ENCODE results near the gene NXPH3.

NXPH3 gene

DNA sequence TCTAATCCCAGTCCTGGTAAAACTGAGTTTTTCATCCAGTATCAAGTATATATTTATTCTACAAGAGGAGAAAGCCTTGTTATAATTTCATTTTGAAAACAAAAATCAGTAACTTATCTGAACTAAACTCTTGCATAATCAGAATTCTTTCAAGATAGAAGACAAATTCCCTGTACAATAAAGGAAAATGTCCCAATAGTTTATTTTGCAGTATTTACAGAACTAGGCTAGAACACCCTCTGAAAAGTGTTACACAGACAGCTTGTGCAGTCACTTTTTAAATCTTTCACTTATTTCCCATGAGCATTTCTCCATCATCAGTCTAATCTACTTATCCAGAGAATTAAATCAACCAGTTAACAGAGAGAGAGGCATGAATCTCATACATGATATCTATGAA lies 53.8 kb downstream of the NXPH3 start:
- DNase-seq (ENCODE audit: low spot score), result no peak

- no peak for DNase-seq (ENCODE audit: low spot score)
Measured at GRCh38 chr17:49630113-49630900, 54.6 kb downstream of the NXPH3 start.

DNA sequence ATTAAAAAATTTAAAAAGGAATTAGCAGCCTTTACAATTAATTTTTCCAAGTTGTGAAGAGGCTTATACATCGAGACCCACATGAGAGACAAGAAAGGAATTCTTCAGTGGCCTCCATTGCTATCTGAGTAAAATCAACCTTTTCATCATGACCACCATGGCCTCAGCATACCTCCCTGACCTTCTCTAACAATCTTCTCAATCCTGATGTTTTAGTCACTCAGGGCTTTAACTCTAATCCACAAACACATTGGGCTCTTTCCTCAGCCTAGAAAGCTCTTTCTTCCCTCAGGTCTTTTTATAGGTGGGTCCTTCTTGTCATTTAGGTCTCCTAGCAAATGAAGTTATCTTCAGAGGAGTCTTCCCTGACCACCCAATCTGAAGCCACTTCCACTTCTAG lies 55.8 kb downstream of the NXPH3 start:
- no peak for DNase-seq (ENCODE audit: low spot score)

Measured in LoVo (cell line).